Measurements from ENCODE around the gene PPP1R15A.
"Not testable (repeated sequence)": the region's sequence is repeated elsewhere in the genome, so short reads cannot be mapped to it uniquely, and the experiment has no call there.

The PPP1R15A gene

GRCh38 chr19:48915757-48916156, 43.5 kb downstream of the PPP1R15A start:
- no peak for DNase-seq

- no peak for DNase-seq
Measured at GRCh38 chr19:48918071-48918470, 45.9 kb downstream of the PPP1R15A start.

GRCh38 chr19:48918801-48919247, 46.6 kb downstream of the PPP1R15A start:
- peak; percentile 14 to 24 for DNase-seq

- DNase-seq, result not testable (repeated sequence)
Measured at GRCh38 chr19:48919271-48919670, 47.0 kb downstream of the PPP1R15A start.

GRCh38 chr19:48920949-48921348, 48.7 kb downstream of the PPP1R15A start:
- DNase-seq, result no peak

- DNase-seq, result no peak
Measured at GRCh38 chr19:48921721-48922500, 49.7 kb downstream of the PPP1R15A start.

GRCh38 chr19:48922548-48923490, 50.6 kb downstream of the PPP1R15A start:
- DNase-seq, result no peak

GRCh38 chr19:48925240-48925843, 53.1 kb downstream of the PPP1R15A start:
- DNase-seq, result no peak

Measured in CD4-positive, alpha-beta T cell treated with Interleukin-4 for 1 hour (primary cell).